D721Med (cell line): ENCODE data around the gene FYTTD1.

Source experiments
- DNase-seq: peaks from one replicate; pipeline ENCODE4 v3.0.0; 2011; ENCODE audit warnings: low spot score; ENCODE audit not compliant: insufficient read length
- FAIRE-seq: peaks from 2 replicates; lab custom pipeline; 2011; peaks lifted over from hg19 to GRCh38; lab: Jason Lieb, UNC
- TF ChIP-seq, protein P1 (sequence below): IDR thresholded peaks from 2 replicates; pipeline ENCODE4 v1.5.1; 2012; ENCODE audit warnings: mild to moderate bottlenecking, control low read depth; ENCODE audit not compliant: insufficient read depth; ENCODE audit errors: missing control alignments

The FYTTD1 gene

DNA sequence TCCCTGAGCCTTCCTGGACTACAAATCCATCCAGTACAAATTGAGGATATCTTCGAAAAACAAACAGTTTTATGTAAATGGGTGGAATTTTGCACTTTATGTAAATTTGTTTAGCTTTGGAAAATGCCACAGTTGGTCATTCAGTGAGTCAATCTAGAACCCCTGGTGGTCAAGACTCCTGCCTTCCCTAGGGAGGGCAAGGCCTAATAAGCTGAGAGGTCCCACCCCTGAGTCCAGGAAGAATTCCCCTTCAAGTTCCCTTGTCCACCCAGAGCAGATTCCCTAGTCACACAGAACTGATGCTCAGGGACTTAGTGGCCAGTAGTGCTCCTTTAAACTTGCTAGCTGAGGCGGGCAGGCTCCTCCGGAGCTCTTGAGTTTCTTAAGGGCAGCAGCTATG is 6.9 kb upstream of the FYTTD1 start:
- FAIRE-seq (no peak), DNase-seq (no peak)
- TF ChIP-seq, protein P1, sequence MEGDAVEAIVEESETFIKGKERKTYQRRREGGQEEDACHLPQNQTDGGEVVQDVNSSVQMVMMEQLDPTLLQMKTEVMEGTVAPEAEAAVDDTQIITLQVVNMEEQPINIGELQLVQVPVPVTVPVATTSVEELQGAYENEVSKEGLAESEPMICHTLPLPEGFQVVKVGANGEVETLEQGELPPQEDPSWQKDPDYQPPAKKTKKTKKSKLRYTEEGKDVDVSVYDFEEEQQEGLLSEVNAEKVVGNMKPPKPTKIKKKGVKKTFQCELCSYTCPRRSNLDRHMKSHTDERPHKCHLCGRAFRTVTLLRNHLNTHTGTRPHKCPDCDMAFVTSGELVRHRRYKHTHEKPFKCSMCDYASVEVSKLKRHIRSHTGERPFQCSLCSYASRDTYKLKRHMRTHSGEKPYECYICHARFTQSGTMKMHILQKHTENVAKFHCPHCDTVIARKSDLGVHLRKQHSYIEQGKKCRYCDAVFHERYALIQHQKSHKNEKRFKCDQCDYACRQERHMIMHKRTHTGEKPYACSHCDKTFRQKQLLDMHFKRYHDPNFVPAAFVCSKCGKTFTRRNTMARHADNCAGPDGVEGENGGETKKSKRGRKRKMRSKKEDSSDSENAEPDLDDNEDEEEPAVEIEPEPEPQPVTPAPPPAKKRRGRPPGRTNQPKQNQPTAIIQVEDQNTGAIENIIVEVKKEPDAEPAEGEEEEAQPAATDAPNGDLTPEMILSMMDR, result no peak

DNA sequence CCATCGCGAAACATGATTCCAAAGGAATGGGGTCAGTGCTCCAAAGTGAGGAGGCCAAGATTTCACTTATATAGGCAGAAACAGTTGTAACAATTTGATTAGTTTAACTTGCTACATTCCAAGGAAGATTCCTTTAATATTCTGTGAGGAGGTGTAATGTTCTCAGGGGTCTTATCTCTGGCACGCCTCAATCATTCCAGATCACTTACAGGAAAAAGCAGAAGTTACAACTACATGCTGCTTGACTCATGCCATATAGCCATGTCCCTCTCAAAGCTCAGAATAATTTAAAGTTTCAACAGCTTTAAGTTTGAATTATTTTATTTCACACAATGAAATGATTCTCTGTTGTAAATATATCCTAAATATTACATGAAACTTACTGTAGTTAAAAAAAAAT is 3.5 kb upstream of the FYTTD1 start:
- no peak for DNase-seq
- no peak for FAIRE-seq
- TF ChIP-seq, protein P1, result no peak

DNA sequence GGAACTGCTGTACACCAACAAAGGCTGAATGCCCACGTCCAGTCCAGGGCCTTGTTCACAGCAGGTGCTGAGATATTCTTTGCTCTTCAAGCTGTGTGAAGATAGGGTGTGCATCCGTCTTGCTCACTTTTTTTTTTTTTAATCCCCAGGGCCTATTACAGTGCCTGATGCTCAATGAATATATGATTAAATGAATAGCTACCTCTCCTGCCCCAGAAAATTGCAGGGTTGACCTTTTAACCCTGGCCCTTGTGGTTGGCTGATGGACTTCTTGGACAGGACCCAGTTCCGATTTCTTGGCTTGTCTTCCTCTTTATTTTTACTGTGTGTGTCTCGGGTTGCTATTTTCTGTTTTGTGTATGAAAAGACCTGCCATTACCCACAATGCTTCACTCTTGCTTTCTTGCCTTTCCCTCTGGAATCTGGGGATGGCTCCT is 2.9 kb upstream of the FYTTD1 start:
- FAIRE-seq (no peak), DNase-seq (no peak)
- TF ChIP-seq, protein P1, result no peak

GRCh38 chr3:197748597-197749314 is 927 bp upstream of the FYTTD1 start:
- TF ChIP-seq, protein P1, result no peak
- DNase-seq (no peak), FAIRE-seq (no peak)

DNA sequence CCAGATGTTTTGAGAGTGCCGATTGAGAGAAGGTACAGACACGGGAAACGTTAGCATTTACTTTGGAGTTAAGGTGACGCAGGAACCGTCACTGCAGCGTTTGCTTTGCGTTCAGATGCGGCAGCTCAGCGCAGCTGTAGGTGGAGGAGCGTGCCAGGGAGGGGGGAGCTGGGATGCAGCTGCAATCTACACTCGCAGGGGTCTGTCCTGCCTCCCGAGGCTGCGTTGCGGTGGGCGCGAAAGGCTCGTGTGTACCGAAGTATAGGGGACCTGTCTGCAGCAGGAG is 425 bp upstream of the FYTTD1 start:
- FAIRE-seq, result no peak
- TF ChIP-seq, protein P1, result no peak
- DNase-seq, result no peak

- no peak for DNase-seq
- TF ChIP-seq, protein P1, result no peak
- FAIRE-seq, result no peak
These were observed 731 bp downstream of the FYTTD1 start for GRCh38 chr3:197750396-197750831.
